ENCODE data around the gene UCMA. TPM values are rescaled to one million over a fixed set of nuclear protein-coding genes. Genes with fewer than 3 reads are reported as not detected.

The UCMA gene
- total RNA-seq, 2 experiments from 2014 or later, result not detected

DNA sequence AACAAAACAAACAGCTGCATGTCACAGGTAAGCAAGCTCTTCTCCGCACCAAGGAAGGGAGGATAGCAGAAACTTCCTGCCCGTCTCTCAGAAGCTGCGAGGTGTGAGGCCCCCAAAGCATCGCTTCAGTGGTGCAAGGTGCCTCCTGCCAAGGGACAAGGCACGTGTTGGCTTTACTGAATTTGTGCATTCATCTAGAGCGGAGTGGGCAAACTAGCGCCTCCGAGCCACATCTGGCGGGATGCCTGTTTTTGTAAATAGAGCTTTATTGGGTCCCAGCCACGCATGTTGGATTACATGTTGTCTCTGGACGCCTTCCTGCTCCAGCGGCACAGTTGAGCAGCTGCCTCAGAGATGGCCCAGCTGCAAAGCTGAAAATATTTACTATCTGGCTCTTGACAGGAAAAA is 38.0 kb upstream of the UCMA start:
- TF ChIP-seq, protein P1, sequence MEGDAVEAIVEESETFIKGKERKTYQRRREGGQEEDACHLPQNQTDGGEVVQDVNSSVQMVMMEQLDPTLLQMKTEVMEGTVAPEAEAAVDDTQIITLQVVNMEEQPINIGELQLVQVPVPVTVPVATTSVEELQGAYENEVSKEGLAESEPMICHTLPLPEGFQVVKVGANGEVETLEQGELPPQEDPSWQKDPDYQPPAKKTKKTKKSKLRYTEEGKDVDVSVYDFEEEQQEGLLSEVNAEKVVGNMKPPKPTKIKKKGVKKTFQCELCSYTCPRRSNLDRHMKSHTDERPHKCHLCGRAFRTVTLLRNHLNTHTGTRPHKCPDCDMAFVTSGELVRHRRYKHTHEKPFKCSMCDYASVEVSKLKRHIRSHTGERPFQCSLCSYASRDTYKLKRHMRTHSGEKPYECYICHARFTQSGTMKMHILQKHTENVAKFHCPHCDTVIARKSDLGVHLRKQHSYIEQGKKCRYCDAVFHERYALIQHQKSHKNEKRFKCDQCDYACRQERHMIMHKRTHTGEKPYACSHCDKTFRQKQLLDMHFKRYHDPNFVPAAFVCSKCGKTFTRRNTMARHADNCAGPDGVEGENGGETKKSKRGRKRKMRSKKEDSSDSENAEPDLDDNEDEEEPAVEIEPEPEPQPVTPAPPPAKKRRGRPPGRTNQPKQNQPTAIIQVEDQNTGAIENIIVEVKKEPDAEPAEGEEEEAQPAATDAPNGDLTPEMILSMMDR (IDR thresholded peaks at IDR 0.05), result no peak
- Histone ChIP-seq H3K4me3 (ENCODE audit: low read length) (no peak overlapping the region), H3K27ac (ENCODE audit: low read depth in 1 of 2, low read length in 2 of 2) (no peak overlapping the region), H3K9me3 (ENCODE audit: control insufficient read depth in 1 of 2, insufficient read depth in 1 of 2, low read length in 2 of 2) (no peaks in the 10 kb centered on the region), H3K4me1 (ENCODE audit: insufficient read depth, low read length) (peaks cover 7% of the 10 kb centered on the region), H3K36me3 (ENCODE audit: insufficient read depth, low read length) (no peaks in the 10 kb centered on the region), H3K27me3 (ENCODE audit: control insufficient read depth in 1 of 2, insufficient read depth in 2 of 2, low read length in 2 of 2) (no peaks in the 10 kb centered on the region)
- DNase-seq (no peak), ATAC-seq (ENCODE audit: poor library complexity) (no peak)
- no peaks in the 10 kb centered on the region for H3K36me3 Mint-ChIP-seq (ENCODE audit: low read depth)
- no peak overlapping the region for H3K27ac Mint-ChIP-seq
- POLR2A ChIA-PET, result interaction anchor here (2.6 kb wide), 1 partner anchor 30 kb away, joined by 11 read pairs; no protein-coding TSS in a partner anchor
- H3K4me1 Mint-ChIP-seq (ENCODE audit: low read depth), result no peaks in the 10 kb centered on the region
- no peaks in the 10 kb centered on the region for H3K27me3 Mint-ChIP-seq
- H3K4me3 Mint-ChIP-seq, result no peak overlapping the region
- H3K9me3 Mint-ChIP-seq, result no peaks in the 10 kb centered on the region
- intact Hi-C loops (cut with DNase I, micrococcal nuclease), result no loop called here
- CTCF ChIA-PET, result interaction anchor here (0.6 to 3.8 kb wide), 2 partner anchors 29 to 30 kb away, joined by 3 to 17 read pairs; no protein-coding TSS in a partner anchor

DNA sequence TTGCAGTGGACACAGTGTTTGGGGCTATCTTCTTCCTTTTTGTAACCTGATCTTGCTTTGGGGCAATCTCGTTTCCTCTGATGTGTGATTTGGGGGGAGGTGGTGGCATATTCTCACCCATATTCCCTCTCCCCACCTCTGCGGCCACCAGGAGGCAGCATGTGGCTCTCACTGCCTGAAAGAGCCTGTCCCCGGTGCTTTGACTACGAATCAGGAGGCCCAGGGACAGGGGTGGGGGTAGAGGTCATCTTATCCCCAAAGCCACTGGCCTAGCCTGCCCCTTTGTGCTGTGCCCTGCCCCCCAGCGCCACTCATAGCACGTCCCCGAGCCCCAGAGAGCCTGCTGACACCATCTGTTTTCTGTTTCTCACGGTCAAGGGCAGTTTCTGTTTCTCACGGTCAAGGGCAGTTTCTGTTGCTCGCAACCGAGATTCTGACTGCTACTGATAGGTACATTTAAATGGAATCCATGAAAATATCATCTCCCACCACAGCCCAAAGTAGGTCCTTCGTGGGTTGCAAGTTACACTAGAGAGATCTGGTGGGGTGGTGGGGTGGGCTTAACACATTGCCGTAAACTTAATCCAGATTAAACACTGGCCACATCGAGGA is 37.5 kb upstream of the UCMA start:
- intact Hi-C loops (cut with DNase I, micrococcal nuclease), result loop anchor here in 1 of 2 experiments (1.0 kb wide), 1 partner anchor 31 kb away; no protein-coding TSS in a partner anchor
- no peaks in the 10 kb centered on the region for H3K36me3 Mint-ChIP-seq (ENCODE audit: low read depth)

DNA sequence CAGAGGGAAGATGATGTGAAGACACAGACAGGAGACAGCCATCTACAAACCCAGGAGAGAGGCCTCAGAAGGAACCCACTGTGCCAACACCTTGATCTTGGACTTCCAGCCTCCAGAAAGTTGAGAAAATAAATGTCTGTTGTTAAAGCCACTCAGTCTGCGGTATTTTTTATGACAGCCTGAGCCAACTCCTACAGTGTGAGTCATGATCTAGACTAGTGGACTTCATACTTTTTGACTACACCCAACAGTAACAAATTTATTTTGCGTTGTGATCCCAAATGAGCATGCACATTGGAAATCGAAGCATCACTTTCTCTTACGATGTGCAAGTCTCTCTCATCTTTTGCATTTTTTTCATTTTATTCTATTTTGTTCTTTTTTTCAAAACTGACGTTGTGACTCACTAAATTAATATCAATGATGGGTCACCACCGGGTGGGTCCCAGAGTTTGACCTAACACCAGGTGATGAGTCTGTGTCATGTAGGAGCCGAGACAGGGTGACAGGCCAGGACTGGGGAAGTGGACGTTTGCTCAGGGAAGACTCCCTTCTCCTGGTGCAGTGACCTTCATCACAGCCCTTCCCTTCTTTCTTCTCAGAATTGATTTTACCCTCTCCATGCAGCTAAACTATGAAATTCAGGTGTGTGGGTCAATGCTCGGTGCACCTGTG is 36.8 kb upstream of the UCMA start:
- H3K36me3 Mint-ChIP-seq (ENCODE audit: low read depth), result no peaks in the 10 kb centered on the region
- Histone ChIP-seq H3K36me3 (ENCODE audit: insufficient read depth, low read length) (no peaks in the 10 kb centered on the region), H3K4me1 (ENCODE audit: insufficient read depth, low read length) (peaks cover 7% of the 10 kb centered on the region), H3K27me3 (ENCODE audit: control insufficient read depth in 1 of 2, insufficient read depth in 2 of 2, low read length in 2 of 2) (no peaks in the 10 kb centered on the region), H3K27ac (ENCODE audit: low read depth in 1 of 2, low read length in 2 of 2) (no peak overlapping the region), H3K9me3 (ENCODE audit: control insufficient read depth in 1 of 2, insufficient read depth in 1 of 2, low read length in 2 of 2) (no peaks in the 10 kb centered on the region), H3K4me3 (ENCODE audit: low read length) (no peak overlapping the region)
- intact Hi-C loops (cut with DNase I, micrococcal nuclease), result loop anchor here in 1 of 2 experiments (1.0 kb wide), 1 partner anchor 31 kb away; no protein-coding TSS in a partner anchor
- no peak overlapping the region for H3K27ac Mint-ChIP-seq
- ATAC-seq (ENCODE audit: poor library complexity) (no peak), DNase-seq (no peak)
- H3K4me3 Mint-ChIP-seq, result no peak overlapping the region
- POLR2A ChIA-PET, result interaction anchor here (2.6 kb wide), 1 partner anchor 31 kb away, joined by 11 read pairs; no protein-coding TSS in a partner anchor
- peaks cover 3% of the 10 kb centered on the region for H3K27me3 Mint-ChIP-seq
- CTCF ChIA-PET, result interaction anchor here (3.8 kb wide), 1 partner anchor 31 kb away, joined by 17 read pairs; no protein-coding TSS in a partner anchor
- H3K9me3 Mint-ChIP-seq, result no peaks in the 10 kb centered on the region
- TF ChIP-seq, protein P1 (IDR thresholded peaks at IDR 0.05), result no peak
- H3K4me1 Mint-ChIP-seq (ENCODE audit: low read depth), result no peaks in the 10 kb centered on the region

More for the DNA sequence above, 37.5 kb upstream of the UCMA start:
- POLR2A ChIA-PET, result interaction anchor here (2.6 kb wide), 1 partner anchor 30 kb away, joined by 11 read pairs; no protein-coding TSS in a partner anchor
- ATAC-seq (ENCODE audit: poor library complexity), result peak; percentile 65
- Mint-ChIP-seq H3K27ac (no peak overlapping the region), H3K4me1 (ENCODE audit: low read depth) (no peaks in the 10 kb centered on the region), H3K9me3 (no peaks in the 10 kb centered on the region), H3K27me3 (no peaks in the 10 kb centered on the region), H3K4me3 (no peak overlapping the region)
- CTCF ChIA-PET, result interaction anchor here (0.6 to 3.8 kb wide), 2 partner anchors 29 to 31 kb away, joined by 3 to 17 read pairs; no protein-coding TSS in a partner anchor
- Histone ChIP-seq H3K36me3 (ENCODE audit: insufficient read depth, low read length) (no peaks in the 10 kb centered on the region), H3K9me3 (ENCODE audit: control insufficient read depth in 1 of 2, insufficient read depth in 1 of 2, low read length in 2 of 2) (no peaks in the 10 kb centered on the region), H3K27ac (ENCODE audit: low read depth in 1 of 2, low read length in 2 of 2) (no peak overlapping the region), H3K4me3 (ENCODE audit: low read length) (no peak overlapping the region), H3K27me3 (ENCODE audit: control insufficient read depth in 1 of 2, insufficient read depth in 2 of 2, low read length in 2 of 2) (no peaks in the 10 kb centered on the region), H3K4me1 (ENCODE audit: insufficient read depth, low read length) (peaks cover 7% of the 10 kb centered on the region)
- DNase-seq, result peak; percentile 22 to 72 (median 54)
- TF ChIP-seq, protein P1 (IDR thresholded peaks at IDR 0.05), result peak; percentile 33

Data from CD4-positive, alpha-beta T cell (primary cell).